Gastroesophageal sphincter (tissue), 3 donors: ENCODE measurements around the gene ASAP2.

Source experiments
- CTCF ChIP-seq, 4 experiments: fragments of 200-600 bp in 2 of 4; fragments of 450-650 bp in 2 of 4; sonication (generic) in 1 of 4; IDR thresholded peaks; one replicate each; pipeline ENCODE4 v1.5.1; 2017 to 2019; ENCODE audit warnings: antibody characterized with exemption in 4 of 4, mild to moderate bottlenecking in 2 of 4, moderate library complexity in 2 of 4
- EP300 ChIP-seq: sonication (generic); formaldehyde crosslinking; IDR thresholded peaks from one replicate; pipeline ENCODE4 v1.6.1; 2017; ENCODE audit warnings: antibody characterized with exemption, mild to moderate bottlenecking
- POLR2A ChIP-seq, 2 donors: fragments of 450-650 bp; IDR thresholded peaks; one replicate each; pipeline ENCODE4 v1.6.1; 2017; ENCODE audit warnings: antibody characterized with exemption in 2 of 2, mild to moderate bottlenecking in 2 of 2, moderate library complexity in 1 of 2
- POLR2AphosphoS5 ChIP-seq: sonication (generic); formaldehyde crosslinking; IDR thresholded peaks from one replicate; pipeline ENCODE4 v1.6.1; 2017; ENCODE audit warnings: antibody characterized with exemption

GRCh38 chr2:9334761-9335160 is 128.1 kb downstream of the ASAP2 start:
- TF ChIP-seq POLR2A (IDR thresholded peaks at IDR 0.05) (no peak), CTCF (IDR thresholded peaks at IDR 0.05) (no peak), EP300 (no peak), POLR2AphosphoS5 (no peak)
